SK-N-SH (cell line): Measurements from ENCODE around the gene SOX15. TPM values are rescaled to one million over a fixed set of nuclear protein-coding genes. Genes with fewer than 3 reads are reported as not detected.

Source experiments
- CTCF ChIA-PET: fragments of 300-600, 350-600 bp; formaldehyde crosslinking; extraction: SDS; loops from one replicate; lab custom pipeline; 2021; lab: Yijun Ruan, JAX
- POLR2A ChIA-PET: fragments of 350-600 bp; sonication (Branson Sonifier 250); formaldehyde crosslinking; extraction: SDS; loops from one replicate; lab custom pipeline; 2020; ENCODE audit warnings: antibody characterized with exemption, inconsistent platforms; lab: Yijun Ruan, JAX
- DNase-seq: peaks from one replicate; pipeline ENCODE4 v3.0.0; 2012
- H2AFZ ChIP-seq: fragments of 200-600 bp; sonication (generic); 2 replicates; pipeline ENCODE4 v1.8.1; 2016; ENCODE audit warnings: antibody characterized with exemption, mild to moderate bottlenecking, low read depth
- H3F3A ChIP-seq: fragments of 200-600 bp; sonication (generic); replicated peaks from 2 replicates; pipeline ENCODE3; 2016; ENCODE audit warnings: antibody characterized with exemption, mild to moderate bottlenecking; ENCODE audit not compliant: insufficient read depth
- H3K27ac ChIP-seq, 2 experiments: fragments of 200-500 bp in 1 of 2; fragments of 200-600 bp in 1 of 2; sonication (Bioruptor generic) in 1 of 2; sonication (generic), shearing (Covaris generic) in 1 of 2; 2 replicates each; pipeline versions ENCODE4 v1.5.1 to v1.6.1; 2014 to 2016; ENCODE audit warnings: low read depth in 2 of 2, inconsistent platforms in 1 of 2, low read length in 1 of 2, mild to moderate bottlenecking in 1 of 2, mixed read lengths in 1 of 2
- H3K27me3 ChIP-seq: fragments of 200-600 bp; sonication (generic), shearing (Covaris generic); 2 replicates; pipeline ENCODE4 v1.6.1; 2016; ENCODE audit warnings: mixed run types; ENCODE audit not compliant: insufficient read depth
- H3K36me3 ChIP-seq, 2 experiments: fragments of 200-500 bp in 1 of 2; fragments of 200-600 bp in 1 of 2; sonication (Bioruptor generic) in 1 of 2; sonication (generic) in 1 of 2; replicated peaks in 1 of 2; 2 replicates each; pipeline versions ENCODE3 to v1.5.1; 2014 to 2016; ENCODE audit warnings: low read length in 1 of 2, mild to moderate bottlenecking in 1 of 2; ENCODE audit not compliant: insufficient read depth in 2 of 2, control insufficient read depth in 1 of 2
- H3K4me1 ChIP-seq, 2 experiments: fragments of 200-500 bp in 1 of 2; fragments of 200-600 bp in 1 of 2; sonication (Bioruptor generic) in 1 of 2; sonication (generic), shearing (Covaris generic) in 1 of 2; 2 replicates each; pipeline versions ENCODE4 v1.5.1 to v1.6.1; 2014 to 2016; ENCODE audit warnings: low read depth in 1 of 2, low read length in 1 of 2, mixed run types in 1 of 2; ENCODE audit not compliant: insufficient read depth in 2 of 2, control insufficient read depth in 1 of 2
- H3K4me2 ChIP-seq: fragments of 200-600 bp; sonication (generic), shearing (Covaris generic); 2 replicates; pipeline ENCODE4 v1.6.1; 2017; ENCODE audit warnings: mixed run types
- H3K4me3 ChIP-seq, 2 experiments: fragments of 200-500 bp in 1 of 2; fragments of 200-600 bp in 1 of 2; sonication (Bioruptor generic) in 1 of 2; sonication (generic), shearing (Covaris generic) in 1 of 2; 2 replicates each; pipeline versions ENCODE4 v1.5.1 to v1.8.1; 2014 to 2016; ENCODE audit warnings: low read depth in 2 of 2, inconsistent platforms in 1 of 2, low read length in 1 of 2, mild to moderate bottlenecking in 1 of 2, mixed read lengths in 1 of 2, moderate library complexity in 1 of 2
- H3K79me2 ChIP-seq: fragments of 200-600 bp; sonication (generic); 2 replicates; pipeline ENCODE4 v1.8.1; 2017; ENCODE audit warnings: mild to moderate bottlenecking; ENCODE audit not compliant: insufficient read depth
- H3K9ac ChIP-seq: fragments of 200-600 bp; sonication (generic); 2 replicates; pipeline ENCODE4 v1.6.1; 2017; ENCODE audit warnings: mixed run types
- H3K9me2 ChIP-seq: fragments of 200-600 bp; sonication (generic); 2 replicates; pipeline ENCODE4 v1.6.1; 2017; ENCODE audit warnings: mixed run types
- H3K9me3 ChIP-seq: fragments of 200-600 bp; sonication (generic); 2 replicates; pipeline ENCODE4 v1.6.1; 2017; ENCODE audit warnings: mixed run types, mild to moderate bottlenecking, moderate library complexity
- H4K20me1 ChIP-seq: fragments of 200-600 bp; sonication (generic); 2 replicates; pipeline ENCODE4 v1.6.1; 2017; ENCODE audit warnings: mild to moderate bottlenecking, mixed run types; ENCODE audit not compliant: insufficient read depth
- ELF1 ChIP-seq: IDR thresholded peaks from 2 replicates; pipeline ENCODE4 v1.4.0; 2012
- EZH2phosphoT487 ChIP-seq: fragments of 200-600 bp; sonication (generic); IDR thresholded peaks from 2 replicates; pipeline ENCODE4 v1.6.1; 2017; ENCODE audit warnings: low read depth, mixed run types, mild to moderate bottlenecking, antibody characterized with exemption, moderate library complexity, borderline replicate concordance
- FOXJ3 ChIP-seq: sonication (generic); formaldehyde crosslinking; IDR thresholded peaks from 2 replicates; pipeline ENCODE4 v1.5.1; 2020; ENCODE audit warnings: mild to moderate bottlenecking, missing genetic modification reagents
- GABPA ChIP-seq: IDR thresholded peaks from 2 replicates; pipeline ENCODE4 v1.4.0; 2012; ENCODE audit warnings: low read depth, mild to moderate bottlenecking
- GATA2 ChIP-seq: sonication (generic); formaldehyde crosslinking; IDR thresholded peaks from 2 replicates; pipeline ENCODE4 v1.5.0; 2020; ENCODE audit warnings: mild to moderate bottlenecking, missing genetic modification reagents
- JUND ChIP-seq: IDR thresholded peaks from 2 replicates; pipeline ENCODE4 v1.4.0; 2012
- NFIC ChIP-seq: IDR thresholded peaks from 2 replicates; pipeline ENCODE4 v1.4.0; 2012; ENCODE audit warnings: borderline replicate concordance
- NRF1 ChIP-seq: IDR thresholded peaks from 2 replicates; pipeline ENCODE4 v1.6.1; 2012; ENCODE audit warnings: low read depth, mild to moderate bottlenecking, low read length
- PBX3 ChIP-seq: IDR thresholded peaks from 2 replicates; pipeline ENCODE4; 2012
- POLR2AphosphoS5 ChIP-seq: IDR thresholded peaks from 2 replicates; pipeline ENCODE4 v1.6.1; 2012; ENCODE audit warnings: low read depth, low read length
- RAD21 ChIP-seq: IDR thresholded peaks from 2 replicates; pipeline ENCODE4 v1.6.1; 2012; ENCODE audit warnings: mild to moderate bottlenecking, low read length
- RCOR1 ChIP-seq: fragments of 150-350 bp; IDR thresholded peaks from 2 replicates; pipeline ENCODE4 v1.6.1; 2017; ENCODE audit warnings: antibody characterized with exemption, low read length
- REST ChIP-seq: IDR thresholded peaks from 2 replicates; pipeline ENCODE4 v1.6.1; 2012; ENCODE audit warnings: mild to moderate bottlenecking, low read depth, low read length, moderate library complexity
- RXRA ChIP-seq: IDR thresholded peaks from 2 replicates; pipeline ENCODE4 v1.4.0; 2012; ENCODE audit warnings: low read depth, mild to moderate bottlenecking, borderline replicate concordance
- SIN3A ChIP-seq: IDR thresholded peaks from 2 replicates; pipeline ENCODE4 v1.6.1; 2012; ENCODE audit warnings: low read depth, mild to moderate bottlenecking, low read length, moderate library complexity, borderline replicate concordance
- TAF1 ChIP-seq: IDR thresholded peaks from 2 replicates; pipeline ENCODE4 v1.6.1; 2012; ENCODE audit warnings: low read depth, mild to moderate bottlenecking, low read length, moderate library complexity, borderline replicate concordance
- TCF12 ChIP-seq: IDR thresholded peaks from 2 replicates; pipeline ENCODE4 v1.4.0; 2012
- YY1 ChIP-seq: IDR thresholded peaks from 2 replicates; pipeline ENCODE4 v1.4.0; 2012; ENCODE audit warnings: low read depth, mild to moderate bottlenecking
- ZBTB33 ChIP-seq: IDR thresholded peaks from 2 replicates; pipeline ENCODE4 v1.4.0; 2012; ENCODE audit warnings: low read depth, borderline replicate concordance
- WGBS: methylation state at CpG from one replicate; pipeline ENCODE4 v1.1.6; 2017; ENCODE audit warnings: low lambda C conversion rate; 5-methylcytosine and 5-hydroxymethylcytosine counted together
- polyA plus RNA-seq, 3 experiments: library from polyadenylated mRNA; depleted of rRNA; stranded (reverse); fragments of >200 nt; gene quantifications; 2 replicates each; pipeline ENCODE4 v1.2.3, GENCODE V29; 2012
- TF ChIP-seq, protein P1 (sequence below): fragments of 200-600 bp; sonication (generic); IDR thresholded peaks from 2 replicates; pipeline ENCODE4 v1.6.1; 2017; ENCODE audit warnings: antibody characterized with exemption, mild to moderate bottlenecking, moderate library complexity
- TF ChIP-seq, protein P2 (sequence below): IDR thresholded peaks from 2 replicates; pipeline ENCODE4 v1.4.0; 2012; ENCODE audit warnings: low read depth
- TF ChIP-seq, protein P3 (sequence below): IDR thresholded peaks from 2 replicates; pipeline ENCODE4 v1.4.0; 2012; ENCODE audit warnings: low read depth, borderline replicate concordance
- TF ChIP-seq, protein P4 (sequence below): fragments of 150-350 bp; IDR thresholded peaks from 2 replicates; pipeline ENCODE4 v1.6.1; 2017; ENCODE audit warnings: antibody characterized with exemption, low read length, low read depth, borderline replicate concordance

Gene SOX15
- polyA plus RNA-seq, 1 of the 3 experiments (the other 2 are of a cell fraction) = 1.3 TPM

GRCh38 chr17:7561028-7561575, 28.8 kb downstream of the SOX15 start:
- peaks cover 17 to 54% of the 10 kb centered on the region in 2 experiments for H3K4me1 ChIP-seq
- 2% methylated on average over 31 of the region's 32 CpGs for WGBS
- H3K79me2 ChIP-seq = peaks cover 44% of the 10 kb centered on the region
- no peaks in the 10 kb centered on the region for H4K20me1 ChIP-seq
- peak overlapping the region; percentile 92 for H3K4me2 ChIP-seq
- H3K27ac ChIP-seq = peak overlapping the region; percentile 85 to 88
- H3K27me3 ChIP-seq = no peaks in the 10 kb centered on the region
- H3K9ac ChIP-seq = peak overlapping the region; percentile 93
- peak overlapping the region; percentile 88 to 90 for H3K4me3 ChIP-seq
- H3F3A ChIP-seq = peaks cover 8% of the 10 kb centered on the region
- peak overlapping the region; percentile 85 for H2AFZ ChIP-seq
- POLR2A ChIA-PET = interaction anchor here (0.7 to 2.7 kb wide), 6 partner anchors 12 to 205 kb away, joined by 3 to 7 read pairs (median 4); partner anchors contain the start of genes FGF11, MPDU1 and TNFSF12
- no peaks in the 10 kb centered on the region for H3K9me3 ChIP-seq
- peak; percentile 93 for DNase-seq
- H3K9me2 ChIP-seq = no peaks in the 10 kb centered on the region
- CTCF ChIA-PET = interaction anchor here (0.6 to 10.7 kb wide), 75 partner anchors 11 to 516 kb away, joined by 3 to 236 read pairs (median 5); partner anchors contain the start of genes ACAP1, CTDNEP1, GABARAP and KCTD11
- peaks cover 23 to 24% of the 10 kb centered on the region in 2 experiments for H3K36me3 ChIP-seq
- TF ChIP-seq REST (no peak; the same call in 1 of the 2 replicates), TCF12 (no peak; the same call in 1 of the 2 replicates), SIN3A (no peak), GABPA (no peak), FOXJ3 (CRISPR knock-in tag) (no peak), NFIC (peak; percentile 70), NRF1 (no peak), POLR2AphosphoS5 (no peak), ELF1 (no peak), RCOR1 (no peak), RAD21 (peak; percentile 84), YY1 (no peak), EZH2phosphoT487 (no peak), PBX3 (no peak), GATA2 (CRISPR knock-in tag) (no peak), JUND (no peak), ZBTB33 (no peak), RXRA (no peak), TAF1 (0 out of 2 replicates have a peak, but pooled peaks have one; percentile 29)
- TF ChIP-seq, protein P1, sequence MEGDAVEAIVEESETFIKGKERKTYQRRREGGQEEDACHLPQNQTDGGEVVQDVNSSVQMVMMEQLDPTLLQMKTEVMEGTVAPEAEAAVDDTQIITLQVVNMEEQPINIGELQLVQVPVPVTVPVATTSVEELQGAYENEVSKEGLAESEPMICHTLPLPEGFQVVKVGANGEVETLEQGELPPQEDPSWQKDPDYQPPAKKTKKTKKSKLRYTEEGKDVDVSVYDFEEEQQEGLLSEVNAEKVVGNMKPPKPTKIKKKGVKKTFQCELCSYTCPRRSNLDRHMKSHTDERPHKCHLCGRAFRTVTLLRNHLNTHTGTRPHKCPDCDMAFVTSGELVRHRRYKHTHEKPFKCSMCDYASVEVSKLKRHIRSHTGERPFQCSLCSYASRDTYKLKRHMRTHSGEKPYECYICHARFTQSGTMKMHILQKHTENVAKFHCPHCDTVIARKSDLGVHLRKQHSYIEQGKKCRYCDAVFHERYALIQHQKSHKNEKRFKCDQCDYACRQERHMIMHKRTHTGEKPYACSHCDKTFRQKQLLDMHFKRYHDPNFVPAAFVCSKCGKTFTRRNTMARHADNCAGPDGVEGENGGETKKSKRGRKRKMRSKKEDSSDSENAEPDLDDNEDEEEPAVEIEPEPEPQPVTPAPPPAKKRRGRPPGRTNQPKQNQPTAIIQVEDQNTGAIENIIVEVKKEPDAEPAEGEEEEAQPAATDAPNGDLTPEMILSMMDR = peak; percentile 73
- TF ChIP-seq, protein P2, sequence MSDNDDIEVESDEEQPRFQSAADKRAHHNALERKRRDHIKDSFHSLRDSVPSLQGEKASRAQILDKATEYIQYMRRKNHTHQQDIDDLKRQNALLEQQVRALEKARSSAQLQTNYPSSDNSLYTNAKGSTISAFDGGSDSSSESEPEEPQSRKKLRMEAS = peak; percentile 59
- TF ChIP-seq, protein P3, sequence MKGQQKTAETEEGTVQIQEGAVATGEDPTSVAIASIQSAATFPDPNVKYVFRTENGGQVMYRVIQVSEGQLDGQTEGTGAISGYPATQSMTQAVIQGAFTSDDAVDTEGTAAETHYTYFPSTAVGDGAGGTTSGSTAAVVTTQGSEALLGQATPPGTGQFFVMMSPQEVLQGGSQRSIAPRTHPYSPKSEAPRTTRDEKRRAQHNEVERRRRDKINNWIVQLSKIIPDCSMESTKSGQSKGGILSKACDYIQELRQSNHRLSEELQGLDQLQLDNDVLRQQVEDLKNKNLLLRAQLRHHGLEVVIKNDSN = no peak
- TF ChIP-seq, protein P4, sequence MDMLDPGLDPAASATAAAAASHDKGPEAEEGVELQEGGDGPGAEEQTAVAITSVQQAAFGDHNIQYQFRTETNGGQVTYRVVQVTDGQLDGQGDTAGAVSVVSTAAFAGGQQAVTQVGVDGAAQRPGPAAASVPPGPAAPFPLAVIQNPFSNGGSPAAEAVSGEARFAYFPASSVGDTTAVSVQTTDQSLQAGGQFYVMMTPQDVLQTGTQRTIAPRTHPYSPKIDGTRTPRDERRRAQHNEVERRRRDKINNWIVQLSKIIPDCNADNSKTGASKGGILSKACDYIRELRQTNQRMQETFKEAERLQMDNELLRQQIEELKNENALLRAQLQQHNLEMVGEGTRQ = no peak
